GM18502 (cell line): ENCODE data around the gene UBE2B.
"Not testable (repeated sequence)": the region's sequence is repeated elsewhere in the genome, so short reads cannot be mapped to it uniquely, and the experiment has no call there.

ENCODE experiments used
- ATAC-seq: cut with Tn5 transposase; IDR thresholded peaks from one replicate; pipeline ENCODE4 v1.9.1; 2021; ENCODE audit warnings: mild to moderate bottlenecking; ENCODE audit not compliant: unreplicated experiment, poor library complexity

UBE2B gene

DNA sequence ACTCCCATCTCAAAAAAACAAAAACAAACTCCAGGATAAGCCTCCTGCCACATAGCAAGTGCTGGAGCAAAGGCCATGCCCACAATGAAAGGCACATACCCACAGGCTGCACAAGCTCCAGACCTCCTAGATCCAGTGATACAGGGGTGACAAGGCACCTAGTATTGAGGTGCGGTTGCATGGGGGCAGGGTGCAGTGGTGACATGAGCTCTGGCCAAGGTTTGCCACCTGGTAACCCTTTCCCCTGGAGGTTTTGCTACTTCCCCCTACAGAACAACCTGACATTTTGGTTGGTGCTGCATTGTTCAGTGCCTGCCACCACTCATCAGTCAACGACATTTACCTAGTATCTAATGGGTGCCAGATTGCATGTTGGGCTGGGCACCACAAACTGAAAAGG, 25.8 kb downstream of the UBE2B start:
- no peak for ATAC-seq

GRCh38 chr5:134398609-134399155, 27.3 kb downstream of the UBE2B start:
- ATAC-seq, result no peak

DNA sequence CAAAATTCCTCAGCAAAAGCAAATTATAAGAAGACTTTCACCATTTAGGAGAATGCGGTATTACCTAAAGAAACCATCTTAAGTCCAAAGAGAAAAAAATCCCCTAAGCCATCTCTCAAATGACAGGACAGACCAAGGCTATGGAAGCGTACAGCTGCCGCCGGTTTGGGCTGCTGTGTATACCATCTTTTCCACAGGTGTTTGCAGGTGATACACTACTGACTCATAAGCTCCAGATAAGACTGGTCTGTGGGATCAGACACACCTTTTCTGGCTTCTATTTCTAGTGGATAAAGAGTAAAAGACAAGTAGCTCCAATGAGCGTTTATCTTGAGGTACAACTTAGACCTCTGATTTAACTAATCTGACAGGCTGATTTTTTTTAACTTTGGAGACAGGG, 32.6 kb downstream of the UBE2B start:
- ATAC-seq, result no peak

GRCh38 chr5:134406390-134406789, 35.0 kb downstream of the UBE2B start:
- no peak for ATAC-seq

DNA sequence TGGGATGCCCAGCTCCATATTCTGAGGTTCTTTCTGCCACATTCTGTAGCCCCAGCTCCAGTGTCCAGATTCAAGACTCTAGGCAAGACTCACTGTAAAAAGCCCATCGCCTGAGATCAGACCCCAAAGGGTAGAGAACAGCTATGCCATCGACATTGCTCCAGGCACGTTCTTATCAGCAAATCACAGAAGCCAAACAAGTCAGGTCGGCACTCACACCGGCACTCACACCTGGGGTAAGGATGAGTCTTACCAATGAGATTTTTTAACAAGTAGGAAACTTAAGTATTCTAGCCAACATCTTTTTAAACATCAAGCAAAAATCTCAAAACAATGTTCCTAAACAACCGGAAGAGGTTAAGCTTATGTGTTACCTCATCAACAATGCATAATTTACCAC, 38.0 kb downstream of the UBE2B start:
- no peak for ATAC-seq

DNA sequence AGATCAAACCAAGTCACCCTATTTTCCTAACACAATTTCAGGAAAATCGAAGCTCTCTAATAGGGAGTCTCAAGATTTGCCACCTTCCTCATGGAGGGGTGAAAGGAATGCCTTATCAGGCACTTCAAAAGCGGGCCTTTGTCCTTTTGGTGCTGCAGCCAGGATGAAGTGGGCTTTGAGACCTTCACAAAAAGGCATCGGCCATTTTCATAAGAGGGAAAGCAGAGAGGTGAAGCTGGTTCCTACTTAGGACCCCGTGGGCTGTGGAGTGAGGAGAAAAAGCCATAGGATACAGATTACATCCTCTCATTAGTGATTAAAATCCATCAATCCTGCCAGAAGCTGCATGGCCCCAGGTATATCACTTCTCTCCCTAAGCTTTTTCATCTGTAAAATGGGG, 39.5 kb downstream of the UBE2B start:
- ATAC-seq, result no peak

DNA sequence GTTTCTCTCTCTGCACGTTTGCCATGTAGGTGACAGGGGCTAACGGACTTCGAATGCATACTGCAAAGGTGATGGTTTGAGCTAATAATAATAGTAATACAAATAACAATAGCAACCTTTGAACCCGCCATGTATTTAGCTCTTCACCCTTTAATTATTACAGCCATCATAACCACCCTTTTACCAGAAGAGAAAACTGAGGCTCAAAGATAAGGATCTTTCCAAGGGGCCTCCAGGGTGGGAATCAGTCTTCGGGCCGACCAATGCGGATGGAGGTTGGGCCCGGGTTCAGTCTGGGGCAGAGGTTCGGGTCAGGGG, 39.8 kb downstream of the UBE2B start:
- no peak for ATAC-seq

- ATAC-seq, result peak; percentile 98
These were observed 40.3 kb downstream of the UBE2B start, which contains the start of gene CDKN2AIPNL for GRCh38 chr5:134411546-134412266. CDKN2AIPNL (minus strand) TSS chr5:134411881; CDS start chr5:134411854, 27 bp downstream.

DNA sequence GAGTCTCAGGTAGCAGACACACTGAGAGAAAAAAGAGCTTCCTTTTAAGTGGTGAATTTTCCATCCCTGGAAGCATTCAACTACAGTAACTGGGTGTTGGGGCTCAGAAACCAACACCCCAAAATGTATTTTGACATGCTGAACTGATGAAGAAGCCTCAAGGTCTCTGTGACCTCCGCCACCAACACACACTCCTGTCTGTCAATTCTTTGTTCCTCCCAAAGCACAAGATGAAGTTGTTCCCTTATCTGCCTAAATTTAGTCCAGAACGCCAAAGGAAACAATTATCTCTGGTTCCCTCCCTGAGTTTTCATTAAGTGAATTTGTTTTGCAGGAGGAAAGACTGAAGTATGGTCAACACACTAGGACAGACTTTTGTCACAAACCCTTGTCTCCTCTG, 41.7 kb downstream of the UBE2B start:
- no peak for ATAC-seq

GRCh38 chr5:134417707-134418106, 46.3 kb downstream of the UBE2B start:
- ATAC-seq, result no peak

DNA sequence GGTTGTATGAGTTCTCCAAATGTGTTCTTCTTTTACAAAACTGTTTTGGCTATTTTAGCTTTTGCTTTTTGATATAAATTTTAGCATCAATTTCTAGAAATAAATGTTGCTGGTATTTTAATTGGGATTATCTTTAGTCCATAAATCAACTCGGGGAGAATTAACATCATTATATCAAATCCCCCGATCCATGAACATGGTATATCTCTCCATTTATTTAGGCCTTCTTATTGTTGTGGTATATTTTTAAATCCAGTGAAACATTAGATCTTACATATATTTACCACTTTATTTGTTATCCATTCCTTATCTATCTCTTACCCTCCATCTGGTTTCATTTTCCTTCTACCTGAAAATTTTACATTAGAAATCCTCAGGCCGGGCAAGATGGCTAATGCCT, 47.6 kb downstream of the UBE2B start:
- ATAC-seq, result no peak

DNA sequence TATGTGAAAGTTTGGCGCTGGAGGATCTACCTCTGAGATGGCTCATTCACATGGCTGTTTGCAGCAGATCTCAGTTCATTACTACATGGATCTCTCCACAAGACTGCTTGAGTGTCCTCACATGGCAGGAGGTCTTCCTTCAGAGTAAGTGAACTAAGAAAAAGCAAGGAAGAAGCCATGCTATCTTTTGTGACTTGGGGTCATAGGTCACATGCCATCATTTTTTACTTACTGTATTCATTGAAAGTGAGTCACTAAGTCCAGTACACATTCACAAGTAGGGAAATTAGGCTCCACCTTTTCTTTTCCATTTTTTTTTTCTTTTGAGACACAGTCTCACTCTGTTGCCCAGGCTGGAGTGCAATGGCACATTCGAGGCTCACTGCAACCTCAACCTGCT, 49.0 kb downstream of the UBE2B start:
- no peak for ATAC-seq

- ATAC-seq, result not testable (repeated sequence)
These were observed 49.7 kb downstream of the UBE2B start for GRCh38 chr5:134421038-134421437.

DNA sequence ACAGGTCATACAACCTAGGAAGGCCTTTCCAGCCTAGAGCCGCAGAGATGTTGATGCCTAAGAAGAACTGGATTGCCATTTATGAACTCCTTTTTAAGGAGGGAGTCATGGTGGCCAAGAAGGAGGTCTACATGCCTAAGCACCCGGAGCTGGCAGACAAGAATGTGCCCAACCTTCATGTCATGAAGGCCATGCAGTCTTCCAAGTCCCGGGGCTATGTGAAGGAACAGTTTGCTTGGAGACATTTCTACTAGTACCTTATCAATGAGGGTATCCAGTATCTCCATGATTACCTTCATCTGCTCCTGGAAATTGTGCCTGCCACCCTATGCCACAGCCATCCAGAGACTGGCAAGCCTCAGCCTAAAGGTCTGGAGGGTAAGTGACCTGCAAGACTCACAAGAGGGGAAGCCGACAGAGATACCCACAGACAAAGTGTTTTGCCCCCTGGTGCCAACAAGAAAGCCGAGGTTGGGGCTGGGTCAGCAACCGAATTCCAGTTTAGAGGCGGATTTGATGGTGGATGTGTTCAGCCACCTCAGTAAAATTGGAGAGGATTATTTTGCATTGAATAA, 51.5 kb downstream of the UBE2B start:
- no peak for ATAC-seq

DNA sequence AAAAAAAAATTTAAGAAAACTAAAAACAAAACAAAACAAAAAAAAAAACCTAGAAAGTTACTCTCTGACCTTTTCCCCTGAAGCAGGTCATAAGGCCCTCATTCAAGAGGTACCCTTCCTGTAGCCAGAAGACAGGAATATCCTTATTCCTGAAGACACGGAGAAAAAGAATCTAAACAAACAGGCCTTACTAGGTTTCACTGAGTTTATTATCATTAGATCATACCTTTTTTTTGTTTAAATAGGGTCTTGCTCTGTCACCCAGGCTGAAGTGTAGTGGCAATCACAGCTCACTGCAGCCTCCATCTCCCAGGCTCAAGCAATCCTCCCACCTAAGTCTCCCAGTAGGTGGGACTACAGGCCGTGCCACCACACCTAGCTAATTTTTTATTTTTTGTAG, 52.0 kb downstream of the UBE2B start:
- no peak for ATAC-seq

DNA sequence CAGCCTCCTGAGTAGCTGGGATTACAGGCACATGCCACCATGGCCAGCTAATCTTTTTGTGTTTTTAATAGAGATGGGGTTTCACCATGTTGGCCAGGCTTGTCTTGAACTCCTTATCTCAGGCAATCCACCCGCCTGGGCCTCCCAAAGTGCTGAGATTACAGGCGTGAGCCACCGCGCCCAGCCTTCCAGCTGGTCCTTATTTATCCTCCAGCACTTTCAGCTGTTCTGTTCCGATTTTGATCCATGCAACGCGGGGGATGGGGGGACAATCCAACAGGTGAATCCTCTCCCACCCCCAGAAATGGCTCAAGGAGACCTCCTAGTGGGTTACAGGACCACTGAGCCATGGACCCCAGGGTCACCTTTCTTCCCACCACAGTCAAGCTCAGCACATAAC, 55.0 kb downstream of the UBE2B start:
- no peak for ATAC-seq

DNA sequence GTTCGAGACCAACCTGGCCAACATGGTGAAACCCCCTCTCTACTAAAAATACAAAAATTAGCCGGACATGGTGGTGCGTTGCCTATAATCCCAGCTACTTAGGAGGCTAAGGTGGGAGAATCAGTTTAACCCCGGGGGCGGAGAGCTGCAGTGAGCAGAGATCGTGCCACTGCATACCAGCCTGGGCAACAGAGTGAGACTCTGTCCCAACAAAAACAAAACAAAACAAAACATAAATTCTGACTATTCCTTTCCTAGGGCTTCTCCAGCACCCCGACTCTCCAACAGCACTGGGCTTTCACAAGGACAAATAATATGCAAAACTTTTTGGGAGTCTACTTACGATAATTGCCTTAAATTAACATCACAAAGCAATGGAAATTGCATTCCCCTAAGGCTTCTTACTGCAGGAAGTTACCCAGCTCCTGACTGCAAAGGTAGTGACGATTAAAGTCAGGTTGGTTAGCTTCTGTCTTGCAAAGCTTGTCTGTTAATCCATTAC, 56.2 kb downstream of the UBE2B start:
- no peak for ATAC-seq

DNA sequence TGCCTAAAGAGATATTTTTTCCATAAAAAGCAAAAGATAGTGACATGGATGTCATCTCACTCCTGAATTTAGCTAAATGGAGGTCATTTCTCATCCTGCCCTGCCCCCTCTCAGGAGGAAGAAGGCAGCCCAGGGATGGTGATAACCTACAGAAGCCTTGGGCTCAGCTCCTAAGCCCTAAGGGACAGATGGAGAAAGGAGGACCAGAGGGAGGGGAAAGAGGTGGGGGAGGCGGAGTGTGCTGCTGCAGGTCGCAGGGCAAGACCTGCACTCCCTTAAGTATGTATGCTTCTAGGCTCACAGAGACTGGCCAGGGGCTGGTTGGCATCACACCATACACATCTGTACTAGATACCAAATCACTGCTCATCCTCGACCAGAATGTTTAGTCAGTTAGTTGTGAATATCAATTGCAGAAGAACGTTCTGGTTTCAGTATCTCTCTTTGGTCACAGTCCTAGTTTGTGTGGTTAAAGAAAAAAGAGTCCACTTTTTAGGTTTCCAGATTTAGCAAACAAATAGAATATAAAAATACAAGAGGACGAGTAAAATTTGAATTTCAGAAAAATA, 58.7 kb downstream of the UBE2B start:
- ATAC-seq, result no peak

DNA sequence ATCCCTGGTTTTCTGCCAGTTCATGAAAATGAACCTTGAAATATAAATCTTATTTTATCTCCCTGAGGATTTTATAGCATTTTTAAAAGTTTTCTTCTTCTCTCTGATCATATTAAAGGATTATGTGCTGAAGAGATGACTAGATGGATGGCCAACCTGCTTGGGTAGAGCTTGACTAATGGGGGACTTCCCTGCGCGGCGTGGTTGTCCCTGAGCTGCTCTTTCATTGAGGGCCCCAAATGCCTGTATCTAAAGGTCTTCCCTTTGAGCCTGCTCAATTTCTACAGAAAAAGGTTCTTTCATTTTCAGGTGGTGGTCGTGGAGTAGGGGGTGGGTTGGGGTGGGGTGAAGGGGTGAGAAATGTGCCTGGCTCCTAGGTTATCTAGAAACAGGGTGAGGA, 60.8 kb downstream of the UBE2B start:
- no peak for ATAC-seq

DNA sequence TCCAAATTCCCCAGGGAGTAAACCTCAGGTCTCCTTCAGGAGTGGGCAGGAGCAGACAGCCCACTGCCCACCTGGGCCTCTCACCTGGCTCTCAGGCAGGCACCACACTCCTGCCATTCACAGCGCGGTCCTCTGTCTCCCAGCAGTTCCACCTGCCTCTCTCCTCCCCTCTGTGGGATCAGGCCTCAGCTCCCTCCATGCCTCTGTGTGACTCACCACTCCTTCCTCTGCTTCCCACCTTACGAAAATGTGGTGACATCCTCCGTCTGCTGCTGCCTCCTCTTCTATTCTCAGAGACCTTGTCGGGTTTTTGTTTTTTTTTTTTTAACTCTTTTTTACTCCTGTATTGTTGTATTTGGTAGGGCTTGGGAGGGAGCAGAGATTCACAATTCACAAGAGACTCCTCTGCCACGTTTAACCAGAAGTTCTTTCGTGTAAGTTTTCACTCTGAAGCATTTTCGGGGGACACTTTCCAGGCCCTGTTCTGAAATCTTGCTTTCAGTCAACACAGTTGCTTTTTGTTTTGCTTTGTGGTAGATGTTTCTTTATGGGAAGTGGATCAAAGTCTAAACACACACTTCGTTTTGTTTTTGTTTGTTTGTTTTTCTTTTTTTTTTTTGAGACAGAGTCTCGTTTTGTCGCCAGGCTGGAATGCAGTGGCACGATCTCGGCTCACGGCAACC, 61.4 kb downstream of the UBE2B start:
- no peak for ATAC-seq

GRCh38 chr5:134435560-134435959, 64.2 kb downstream of the UBE2B start:
- ATAC-seq, result no peak
